GM12878 (cell line): Measurements from ENCODE around the gene RBAK. TPM values are rescaled to one million over a fixed set of nuclear protein-coding genes. Genes with fewer than 3 reads are reported as not detected.

Experiments used
- ATAC-seq: fragments of 200-7000 bp; cut with Tn5 transposase; 3 replicates; pipeline ENCODE4 v1.9.1; 2020; ENCODE audit warnings: mild to moderate bottlenecking, moderate library complexity
- BruUV-seq: library from RNA; stranded (reverse); fragments of 400-500 nt; replicated peaks from 2 replicates; lab custom pipeline; 2021; lab: Mats Ljungman, UMichigan
- CTCF ChIA-PET: fragments of 300-600 bp; sonication (Branson Sonifier 250); formaldehyde crosslinking; extraction: SDS; loops from one replicate; lab custom pipeline; 2021; ENCODE audit warnings: inconsistent platforms; lab: Yijun Ruan, JAX
- POLR2A ChIA-PET: fragments of 350-600 bp; formaldehyde crosslinking; extraction: SDS; loops from one replicate; lab custom pipeline; 2021; ENCODE audit warnings: inconsistent platforms; lab: Charles Lee
- RAD21 ChIA-PET: fragments of 300-600 bp; sonication (Branson Sonifier 250); formaldehyde crosslinking; loops from one replicate; lab custom pipeline; 2023; ENCODE audit warnings: antibody characterized with exemption; ENCODE audit not compliant: unreplicated experiment; lab: Charles Lee
- SMC1A ChIA-PET: fragments of 300-600 bp; sonication (Branson Sonifier 250); formaldehyde crosslinking; loops from one replicate; lab custom pipeline; 2023; ENCODE audit not compliant: unreplicated experiment, uncharacterized antibody; lab: Charles Lee
- DNase-seq: peaks from one replicate; pipeline ENCODE4 v3.0.0-alpha.2; 2011; ENCODE audit warnings: low read depth, low spot score
- FAIRE-seq: peaks from 3 replicates; lab custom pipeline; 2011; peaks lifted over from hg19 to GRCh38; lab: Jason Lieb, UNC
- H2AFZ ChIP-seq: 2 replicates; pipeline ENCODE4 v1.6.0; 2011; ENCODE audit warnings: low read depth, low read length, control low read depth; ENCODE audit not compliant: control insufficient read depth
- H3K27ac ChIP-seq: 2 replicates; pipeline ENCODE4 v1.5.1; 2011; ENCODE audit warnings: control low read depth; ENCODE audit not compliant: control insufficient read depth, insufficient read depth
- H3K27me3 ChIP-seq, 2 experiments: replicated peaks in 1 of 2; 2 replicates each; pipeline versions ENCODE4 v1.6.0 to v1.6.1; 2011; ENCODE audit warnings: low read length in 1 of 2; ENCODE audit not compliant: control insufficient read depth in 2 of 2, insufficient read depth in 2 of 2
- H3K36me3 ChIP-seq, 2 experiments: 2 replicates each; pipeline ENCODE4 v1.5.1; 2011; ENCODE audit warnings: low read length in 1 of 2; ENCODE audit not compliant: control insufficient read depth in 2 of 2, insufficient read depth in 2 of 2
- H3K4me1 ChIP-seq: 2 replicates; pipeline ENCODE4 v1.6.1; 2011; ENCODE audit warnings: mild to moderate bottlenecking, low read length, moderate library complexity, mixed read lengths; ENCODE audit not compliant: control insufficient read depth, insufficient read depth
- H3K4me2 ChIP-seq: 2 replicates; pipeline ENCODE4 v1.6.0; 2011; ENCODE audit warnings: control low read depth; ENCODE audit not compliant: control insufficient read depth, insufficient read depth
- H3K4me3 ChIP-seq: fragments of 200-600 bp; sonication (generic); 2 replicates; pipeline ENCODE4 v1.5.1; 2016
- H3K79me2 ChIP-seq: 2 replicates; pipeline ENCODE4 v1.6.0; 2011; ENCODE audit warnings: low read length; ENCODE audit not compliant: control insufficient read depth, insufficient read depth
- H3K9ac ChIP-seq: 2 replicates; pipeline ENCODE4 v1.8.0; 2011; ENCODE audit warnings: low read length, control low read depth, mixed read lengths; ENCODE audit not compliant: control insufficient read depth, insufficient read depth
- H3K9me3 ChIP-seq: replicated peaks from 3 replicates; pipeline ENCODE4 v1.5.1; 2011; ENCODE audit warnings: mild to moderate bottlenecking, low read length; ENCODE audit not compliant: control insufficient read depth, insufficient read depth
- H4K20me1 ChIP-seq: 2 replicates; pipeline ENCODE4 v1.6.0; 2011; ENCODE audit not compliant: control insufficient read depth, insufficient read depth
- CBX3 ChIP-seq: fragments of 200-600 bp; sonication (generic); IDR thresholded peaks from 2 replicates; pipeline ENCODE4 v1.6.1; 2016; ENCODE audit warnings: low read depth, borderline replicate concordance
- HDAC2 ChIP-seq: fragments of 200-600 bp; sonication (generic); IDR thresholded peaks from 2 replicates; pipeline ENCODE4 v1.6.1; 2017
- KLF5 ChIP-seq: fragments of 450-650 bp; IDR thresholded peaks from 2 replicates; pipeline ENCODE4 v1.6.1; 2014; ENCODE audit warnings: mild to moderate bottlenecking; ENCODE audit not compliant: partially characterized antibody
- MEF2A ChIP-seq: IDR thresholded peaks from 2 replicates; pipeline ENCODE4 v1.6.1; 2011; ENCODE audit warnings: low read depth, mild to moderate bottlenecking, low read length, moderate library complexity; ENCODE audit not compliant: insufficient read depth
- MXI1 ChIP-seq: fragments of 150-350 bp; IDR thresholded peaks from 2 replicates; pipeline ENCODE4 v1.6.1; 2011; ENCODE audit warnings: low read depth, mild to moderate bottlenecking, inconsistent platforms, low read length, improper control_type of control experiment
- MYB ChIP-seq: fragments of 150-350 bp; IDR thresholded peaks from 2 replicates; pipeline ENCODE4 v1.6.1; 2014; ENCODE audit warnings: mild to moderate bottlenecking, low read depth, low read length, borderline replicate concordance
- NFYB ChIP-seq: IDR thresholded peaks from 2 replicates; pipeline ENCODE4 v1.6.1; 2011; ENCODE audit warnings: low read depth, mild to moderate bottlenecking, low read length, improper control_type of control experiment, moderate library complexity; ENCODE audit not compliant: insufficient read depth
- NRF1 ChIP-seq: conservative IDR thresholded peaks from 2 replicates; pipeline ENCODE4 v1.6.1; 2011; ENCODE audit warnings: mild to moderate bottlenecking, low read depth, low read length, improper control_type of control experiment
- PAX5 ChIP-seq: IDR thresholded peaks from 2 replicates; pipeline ENCODE4 v1.6.1; 2011; ENCODE audit warnings: low read depth, low read length, borderline replicate concordance
- PKNOX1 ChIP-seq: fragments of 450-650 bp; IDR thresholded peaks from 2 replicates; pipeline ENCODE4 v1.6.1; 2016; ENCODE audit warnings: mild to moderate bottlenecking
- POU2F2 ChIP-seq: IDR thresholded peaks from 3 replicates; pipeline ENCODE4 v1.6.1; 2011; ENCODE audit warnings: low read depth, mild to moderate bottlenecking, low read length, borderline replicate concordance
- SPI1 ChIP-seq: IDR thresholded peaks from 2 replicates; pipeline ENCODE4 v1.6.1; 2011; ENCODE audit warnings: low read depth, mild to moderate bottlenecking, low read length, moderate library complexity, borderline replicate concordance; ENCODE audit not compliant: insufficient read depth
- SUZ12 ChIP-seq: fragments of 200-600 bp; sonication (generic); IDR thresholded peaks from one replicate; pipeline ENCODE4 v1.6.1; 2018; ENCODE audit warnings: antibody characterized with exemption, mild to moderate bottlenecking; ENCODE audit not compliant: unreplicated experiment
- WGBS: methylation state at CpG from one replicate; pipeline ENCODE4 v1.1.6; 2016; ENCODE audit warnings: low lambda C conversion rate; ENCODE audit not compliant: insufficient replicate concordance, insufficient coverage; ENCODE audit errors: missing lambda C conversion rate; 5-methylcytosine and 5-hydroxymethylcytosine counted together
- in situ Hi-C: fragments of 300-500 bp; cut with MboI; formaldehyde crosslinking; loops from 9 replicates; pipeline ENCODE4 v1.14.3; 2018; ENCODE audit warnings: mixed read lengths
- intact Hi-C: fragments of 100-400 bp; cut with micrococcal nuclease; formaldehyde crosslinking; loops from one replicate; pipeline ENCODE4 v1.14.2; 2022; ENCODE audit not compliant: unreplicated experiment
- polyA plus RNA-seq, 11 experiments: library from polyadenylated mRNA; depleted of rRNA in 4 of 11; unstranded in 6 of 11; stranded (reverse) in 5 of 11; fragments of >200 nt; fragmentation: Nextera tagmentation in 4 of 11; fragmentation: Illumina TruSeq in 1 of 11; extraction: Ambion mirVana in 4 of 11; extraction: Trizol in 1 of 11; gene quantifications; 1 replicate in 1 of 11; 2 replicates in 10 of 11; pipeline versions ENCODE4 v1.2.1 to v1.2.3, GENCODE V29; 2011 to 2016; ENCODE audit warnings: inconsistent platforms in 2 of 11, missing spikeins in 2 of 11, low read depth in 1 of 11
- total RNA-seq, 4 experiments: library from RNA; depleted of rRNA in 3 of 4; stranded (reverse); fragments of >200 nt in 3 of 4; fragmentation: Illumina TruSeq in 1 of 4; extraction: Trizol in 1 of 4; gene quantifications; 2 replicates each; pipeline versions ENCODE4 v1.2.1 to v1.2.3, GENCODE V29; 2013 to 2021

The RBAK gene
- total and polyA plus RNA-seq, 10 of the 15 experiments (the other 5 are each of a cell fraction or from before 2014, with no cell fraction given) = 1.9 to 10.2 (median 5.9) TPM

GRCh38 chr7:5035276-5035675, 10.4 kb upstream of the RBAK start (continued):
- TF ChIP-seq MXI1 = no peak
- no peak for TF ChIP-seq SPI1
- TF ChIP-seq CBX3 = no peak
- TF ChIP-seq POU2F2 = no peak

- TF ChIP-seq KLF5 = no peak
- TF ChIP-seq NRF1 = no peak
- TF ChIP-seq NFYB = no peak
- no peak for TF ChIP-seq PAX5
- no peak for TF ChIP-seq MEF2A
- no peak for TF ChIP-seq PKNOX1
- no peak for TF ChIP-seq SUZ12
- TF ChIP-seq HDAC2 = no peak
- TF ChIP-seq MYB = no peak
- TF ChIP-seq, all 136 proteins: peak for 0
- Histone ChIP-seq H4K20me1 (no peaks in the 10 kb centered on the region), H3K4me1 (no peaks in the 10 kb centered on the region), H3K4me2 (no peak overlapping the region), H3K9ac (no peak overlapping the region), H3K79me2 (no peaks in the 10 kb centered on the region), H3K9me3 (no peaks in the 10 kb centered on the region), H3K4me3 (no peak overlapping the region), H3K27me3 (no peaks in the 10 kb centered on the region), H3K27ac (no peak overlapping the region), H2AFZ (no peak overlapping the region), H3K36me3 (no peaks in the 10 kb centered on the region)
- DNase-seq (no peak), ATAC-seq (no peak), FAIRE-seq (no peak)
- ChIA-PET CTCF (interaction anchor here (0.9 to 1.2 kb wide), 2 partner anchors 8 to 63 kb away, joined by 3 read pairs; no protein-coding TSS in a partner anchor), SMC1A (no interaction called here), RAD21 (no interaction called here), POLR2A (no interaction called here)
- 42% methylated on average over 8 of the region's 9 CpGs for WGBS
- in situ Hi-C loops = no loop called here
- intact Hi-C loops = no loop called here
- no TSS peak for BruUV-seq
These were observed 9.2 kb upstream of the RBAK start for GRCh38 chr7:5036446-5036845.
